ENCODE results near the gene ASB14.

Gene ASB14

DNA sequence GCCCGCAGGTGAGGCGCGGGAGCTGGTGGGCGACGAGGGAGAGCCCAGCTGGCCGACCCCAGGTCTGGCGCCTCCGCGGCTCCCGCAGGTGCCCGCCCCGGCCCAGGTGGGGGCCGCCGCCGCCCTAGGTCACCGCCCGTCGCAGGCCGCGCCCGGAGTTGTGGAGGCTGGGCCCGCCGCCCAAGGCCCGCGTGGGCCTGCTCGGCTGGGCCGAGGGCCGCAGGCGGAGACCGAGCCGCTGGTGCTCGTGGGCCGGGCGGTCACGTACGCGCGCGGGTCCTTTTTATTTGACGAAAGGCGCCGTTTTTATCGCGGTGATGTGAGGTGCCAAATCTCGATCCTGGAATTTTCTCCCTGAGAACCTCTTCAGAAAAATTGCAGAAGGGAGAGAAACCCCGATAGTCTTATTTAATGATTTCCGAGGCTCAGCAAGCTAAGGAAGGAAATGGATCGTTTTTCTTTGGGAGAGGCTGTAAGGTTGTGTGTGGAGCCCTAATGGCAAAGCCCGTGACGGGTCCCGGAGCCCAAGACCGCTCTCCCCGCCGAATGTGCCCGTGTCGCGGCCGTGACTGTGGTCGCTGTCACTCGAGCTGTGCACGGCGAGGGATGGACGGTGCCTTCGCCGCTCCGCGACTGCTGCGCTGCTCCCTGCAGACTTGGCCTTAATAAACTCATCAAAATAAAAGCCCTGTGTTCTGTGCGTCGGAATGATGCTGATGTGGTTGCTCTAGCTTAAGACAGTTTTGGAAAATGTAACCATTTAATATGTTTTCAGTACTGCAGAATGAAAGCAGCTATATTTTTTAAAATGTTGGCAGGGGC is 64.3 kb downstream of the ASB14 start:
- H3K4me3 ChIP-seq = peak overlapping the region; percentile 88
- H3K27ac ChIP-seq = peak overlapping the region; percentile 86 to 95
- TF ChIP-seq, protein P1, sequence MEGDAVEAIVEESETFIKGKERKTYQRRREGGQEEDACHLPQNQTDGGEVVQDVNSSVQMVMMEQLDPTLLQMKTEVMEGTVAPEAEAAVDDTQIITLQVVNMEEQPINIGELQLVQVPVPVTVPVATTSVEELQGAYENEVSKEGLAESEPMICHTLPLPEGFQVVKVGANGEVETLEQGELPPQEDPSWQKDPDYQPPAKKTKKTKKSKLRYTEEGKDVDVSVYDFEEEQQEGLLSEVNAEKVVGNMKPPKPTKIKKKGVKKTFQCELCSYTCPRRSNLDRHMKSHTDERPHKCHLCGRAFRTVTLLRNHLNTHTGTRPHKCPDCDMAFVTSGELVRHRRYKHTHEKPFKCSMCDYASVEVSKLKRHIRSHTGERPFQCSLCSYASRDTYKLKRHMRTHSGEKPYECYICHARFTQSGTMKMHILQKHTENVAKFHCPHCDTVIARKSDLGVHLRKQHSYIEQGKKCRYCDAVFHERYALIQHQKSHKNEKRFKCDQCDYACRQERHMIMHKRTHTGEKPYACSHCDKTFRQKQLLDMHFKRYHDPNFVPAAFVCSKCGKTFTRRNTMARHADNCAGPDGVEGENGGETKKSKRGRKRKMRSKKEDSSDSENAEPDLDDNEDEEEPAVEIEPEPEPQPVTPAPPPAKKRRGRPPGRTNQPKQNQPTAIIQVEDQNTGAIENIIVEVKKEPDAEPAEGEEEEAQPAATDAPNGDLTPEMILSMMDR (IDR thresholded peaks at IDR 0.05) = no peak
- peak; percentile 78 for DNase-seq (ENCODE audit: low spot score)

DNA sequence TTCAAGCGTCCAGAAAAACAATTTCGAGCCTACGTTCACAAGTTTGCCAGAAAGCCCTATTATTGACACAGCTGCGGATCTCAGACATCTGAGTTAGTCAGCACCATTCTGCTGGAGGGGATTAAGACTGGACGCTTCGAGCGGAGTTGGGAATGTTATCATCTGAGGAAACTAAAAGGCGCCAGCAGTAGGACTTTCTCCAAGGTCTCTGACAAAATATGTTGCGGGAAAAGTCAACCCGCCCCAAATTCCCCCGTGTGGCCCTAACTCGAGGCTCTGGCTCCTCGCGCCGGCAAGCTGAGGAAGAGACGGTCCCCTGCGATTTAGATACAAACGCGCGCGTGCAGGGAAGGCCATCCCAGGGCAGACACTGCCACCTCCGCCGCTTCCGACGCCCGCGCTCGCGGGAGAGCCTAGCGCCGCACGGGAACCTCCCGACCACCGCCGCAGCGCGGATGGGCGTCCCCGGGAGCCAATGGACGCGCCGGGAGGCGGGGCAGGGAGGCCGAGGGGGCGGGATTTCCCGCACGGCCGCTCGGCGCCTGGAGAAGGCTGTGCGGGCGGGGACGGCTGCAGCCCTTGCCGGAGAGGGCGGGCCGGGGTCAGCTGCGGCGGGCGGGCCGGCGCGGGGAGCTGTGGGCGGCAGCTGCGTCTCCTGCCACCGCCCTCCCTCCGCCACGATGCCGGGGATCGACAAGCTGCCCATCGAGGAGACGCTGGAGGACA is 65.1 kb downstream of the ASB14 start, which contains the start of gene APPL1:
APPL1 (plus strand) TSS at position 526 of the 726 bp plus-strand sequence; CDS start at position 681, 155 bp downstream.
- H3K27ac ChIP-seq = peak within 1 kb of the TSS; percentile 86 to 95
- TF ChIP-seq, protein P1 (IDR thresholded peaks at IDR 0.05) = no peak
- peak within 1 kb of the TSS; percentile 88 for H3K4me3 ChIP-seq
- peak; percentile 96 for DNase-seq (ENCODE audit: low spot score)

DNA sequence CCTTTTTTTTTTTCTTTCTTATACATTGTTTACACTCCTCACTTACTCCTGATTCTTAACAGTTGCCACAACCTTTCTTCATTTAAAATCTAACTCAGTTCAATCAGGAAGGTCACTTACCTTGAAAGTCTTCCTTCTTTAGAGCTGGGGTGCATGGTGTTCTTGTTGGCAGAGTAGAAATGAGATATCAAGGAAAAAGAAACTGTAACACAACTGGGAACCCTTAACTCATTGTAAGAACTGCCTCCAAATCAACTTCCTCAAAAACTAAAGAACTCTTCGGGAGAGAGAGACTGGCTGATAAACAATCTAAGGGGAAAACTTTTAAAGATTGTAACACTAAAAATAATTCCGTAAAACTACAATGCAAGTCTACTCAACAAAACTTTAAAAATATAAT is 66.3 kb downstream of the ASB14 start:
- TF ChIP-seq, protein P1 (IDR thresholded peaks at IDR 0.05) = no peak
- no peak for DNase-seq (ENCODE audit: low spot score)
- Histone ChIP-seq H3K27ac (no peak overlapping the region), H3K4me3 (no peak overlapping the region)

DNA sequence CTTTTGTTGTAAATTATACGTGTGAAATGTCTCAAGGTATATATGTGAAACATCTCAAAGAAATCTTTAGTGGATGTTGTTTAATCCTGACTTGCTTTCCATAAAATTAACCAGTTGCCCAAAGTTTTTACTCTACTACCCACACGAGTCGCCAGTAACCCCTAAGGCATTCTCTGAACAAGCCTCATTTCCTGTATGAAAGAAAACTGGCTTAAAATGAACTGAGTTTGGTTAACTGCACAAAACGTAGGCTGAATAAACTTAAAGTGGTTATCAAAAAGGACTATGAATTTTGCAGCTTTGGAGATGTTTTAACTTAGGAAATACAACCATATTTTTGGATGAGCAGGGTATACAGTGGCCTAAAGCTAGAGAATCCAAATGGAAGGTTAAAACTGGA is 67.6 kb downstream of the ASB14 start:
- TF ChIP-seq, protein P1 (IDR thresholded peaks at IDR 0.05) = no peak
- DNase-seq (ENCODE audit: low spot score) = no peak
- Histone ChIP-seq H3K27ac (no peak overlapping the region), H3K4me3 (no peak overlapping the region)

DNA sequence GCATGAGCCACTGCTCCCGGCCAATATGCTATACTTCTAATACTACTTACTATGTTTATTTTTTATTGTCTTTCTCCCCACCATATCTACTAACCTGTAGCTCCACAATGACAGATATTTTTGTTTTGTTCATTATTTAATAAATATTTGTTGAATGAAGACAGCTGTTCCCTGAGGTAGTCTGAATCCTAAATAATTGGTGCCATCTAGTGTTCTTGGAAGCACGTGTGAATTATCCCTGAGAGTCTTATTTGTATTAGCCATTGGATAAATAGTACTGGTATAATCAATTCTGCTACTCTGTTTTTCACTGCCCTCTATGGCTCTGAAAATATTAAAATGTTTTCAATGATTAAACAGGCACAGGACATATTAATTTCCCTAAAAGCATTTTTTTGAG is 70.6 kb downstream of the ASB14 start:
- no peak overlapping the region for H3K27ac ChIP-seq
- no peak for DNase-seq (ENCODE audit: low spot score)
- TF ChIP-seq, protein P1 (IDR thresholded peaks at IDR 0.05) = no peak
- H3K4me3 ChIP-seq = no peak overlapping the region

Measured in coronary artery (tissue), 2 donors.